ENCODE results near the gene MYZAP. TPM values are rescaled to one million over a fixed set of nuclear protein-coding genes. Genes with fewer than 3 reads are reported as not detected.
A peak's percentile ranks its signal among the peaks of the same experiment; 100 is the strongest.

Gene MYZAP
- total and polyA plus RNA-seq, 4 donors: 0.50 to 1.8 (median 0.99) TPM

- no peak for TF ChIP-seq MAX (IDR thresholded peaks at IDR 0.05)
- TF ChIP-seq FOXA2 (IDR thresholded peaks at IDR 0.05): no peak
- no peak for TF ChIP-seq RAD21 (IDR thresholded peaks at IDR 0.05)
These were observed 38.9 kb upstream of the MYZAP start (continued) for GRCh38 chr15:57552678-57553334.

GRCh38 chr15:57553526-57553925 lies 38.2 kb upstream of the MYZAP start:
- WGBS: 95% methylated on average over 5 of the region's 5 CpGs
- no peak overlapping the region for H3K4me3 ChIP-seq (ENCODE audit: low read depth in 1 of 3, low read length in 3 of 3)
- H3K36me3 ChIP-seq (ENCODE audit: control insufficient read depth in 4 of 4, insufficient read depth in 3 of 4, low read depth in 1 of 4, low read length in 3 of 4): peaks cover 0 to 27% (median 11%) of the 10 kb centered on the region in 4 donors
- peaks cover 0 to 19% (median 7%) of the 10 kb centered on the region in 4 donors for H3K4me1 ChIP-seq (ENCODE audit: control insufficient read depth in 4 of 4, insufficient read depth in 4 of 4, low read length in 3 of 4)
- H3K9ac ChIP-seq (ENCODE audit: low read depth in 1 of 2, low read length in 2 of 2): no peak overlapping the region
- TF ChIP-seq FOXA2 (IDR thresholded peaks at IDR 0.05) (no peak), HNF4G (IDR thresholded peaks at IDR 0.05) (no peak), CTCF (IDR thresholded peaks at IDR 0.05; ENCODE audit: low read depth, low read length, missing input control) (no peak), YY1 (IDR thresholded peaks at IDR 0.05) (no peak), REST (IDR thresholded peaks at IDR 0.05) (no peak), RXRA (IDR thresholded peaks at IDR 0.05) (no peak), ZBTB33 (IDR thresholded peaks at IDR 0.05) (no peak), RAD21 (IDR thresholded peaks at IDR 0.05) (no peak), MAX (IDR thresholded peaks at IDR 0.05) (no peak), HNF4A (conservative IDR thresholded peaks at IDR 0.05) (no peak), SP1 (IDR thresholded peaks at IDR 0.05) (no peak)
- H3K27ac ChIP-seq (ENCODE audit: low read depth in 1 of 2, low read length in 2 of 2): peak overlapping the region; percentile 9 to 28
- H3K27me3 ChIP-seq (ENCODE audit: control insufficient read depth in 4 of 4, insufficient read depth in 4 of 4, low read length in 3 of 4): no peaks in the 10 kb centered on the region
- H3K9me3 ChIP-seq (ENCODE audit: control insufficient read depth in 4 of 4, low read length in 3 of 4): no peaks in the 10 kb centered on the region
- no peak for DNase-seq (ENCODE audit: low spot score)

Data from liver (tissue), 9 donors.